Gastrocnemius medialis (tissue), 4 donors: ENCODE data around the gene MAB21L1.

Source experiments
- POLR2A ChIP-seq, 2 donors: fragments of 450-650 bp; IDR thresholded peaks; one replicate each; pipeline ENCODE4 v1.6.1; 2017; ENCODE audit warnings: antibody characterized with exemption in 2 of 2, mild to moderate bottlenecking in 2 of 2, moderate library complexity in 2 of 2
- TF ChIP-seq, protein P1 (sequence below), 5 experiments: fragments of 450-650 bp in 3 of 5; fragments of 200-600 bp in 2 of 5; sonication (generic) in 2 of 5; IDR thresholded peaks in 4 of 5; conservative IDR thresholded peaks in 1 of 5; 1 replicate in 4 of 5; 2 replicates in 1 of 5; pipeline ENCODE4 v1.5.1; 2016 to 2019; ENCODE audit warnings: antibody characterized with exemption in 5 of 5, mild to moderate bottlenecking in 3 of 5, moderate library complexity in 3 of 5

DNA sequence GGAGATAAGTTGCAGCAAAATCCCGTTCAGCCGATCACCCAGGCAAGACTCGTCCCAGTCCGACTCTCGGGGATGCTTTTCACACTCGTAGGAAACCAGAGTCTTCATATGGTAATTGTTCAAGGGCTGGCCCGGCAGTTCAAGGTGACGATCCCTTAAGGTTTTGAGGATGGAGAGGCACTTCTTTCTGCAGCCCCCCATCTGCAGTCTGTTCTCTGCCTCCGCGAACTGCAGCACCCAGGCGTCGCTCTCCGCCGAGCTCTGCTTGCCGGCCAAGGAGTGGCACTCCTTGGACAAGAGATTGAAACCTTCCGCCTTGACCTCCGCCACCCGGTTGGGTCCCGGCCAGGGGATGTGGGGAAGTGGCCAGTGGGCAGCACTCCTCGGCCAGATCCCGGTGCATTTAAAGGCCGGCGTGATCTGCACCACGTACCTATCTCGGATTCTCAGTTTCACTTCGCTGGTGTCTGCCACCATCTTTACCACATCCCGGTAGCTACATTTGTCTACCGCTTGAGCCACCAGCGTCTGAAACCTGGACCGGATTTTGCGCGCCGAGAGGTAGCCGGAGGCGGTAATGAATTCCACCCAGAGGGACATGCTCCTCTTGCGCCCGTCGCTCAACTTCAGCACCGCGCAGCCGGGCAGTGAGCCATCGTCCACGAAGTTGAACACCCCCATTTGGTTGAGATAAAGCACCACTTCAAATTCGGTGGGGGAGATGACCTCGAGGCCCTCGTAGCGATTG, 1.1 kb downstream of the MAB21L1 start:
- TF ChIP-seq, protein P1, sequence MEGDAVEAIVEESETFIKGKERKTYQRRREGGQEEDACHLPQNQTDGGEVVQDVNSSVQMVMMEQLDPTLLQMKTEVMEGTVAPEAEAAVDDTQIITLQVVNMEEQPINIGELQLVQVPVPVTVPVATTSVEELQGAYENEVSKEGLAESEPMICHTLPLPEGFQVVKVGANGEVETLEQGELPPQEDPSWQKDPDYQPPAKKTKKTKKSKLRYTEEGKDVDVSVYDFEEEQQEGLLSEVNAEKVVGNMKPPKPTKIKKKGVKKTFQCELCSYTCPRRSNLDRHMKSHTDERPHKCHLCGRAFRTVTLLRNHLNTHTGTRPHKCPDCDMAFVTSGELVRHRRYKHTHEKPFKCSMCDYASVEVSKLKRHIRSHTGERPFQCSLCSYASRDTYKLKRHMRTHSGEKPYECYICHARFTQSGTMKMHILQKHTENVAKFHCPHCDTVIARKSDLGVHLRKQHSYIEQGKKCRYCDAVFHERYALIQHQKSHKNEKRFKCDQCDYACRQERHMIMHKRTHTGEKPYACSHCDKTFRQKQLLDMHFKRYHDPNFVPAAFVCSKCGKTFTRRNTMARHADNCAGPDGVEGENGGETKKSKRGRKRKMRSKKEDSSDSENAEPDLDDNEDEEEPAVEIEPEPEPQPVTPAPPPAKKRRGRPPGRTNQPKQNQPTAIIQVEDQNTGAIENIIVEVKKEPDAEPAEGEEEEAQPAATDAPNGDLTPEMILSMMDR (IDR thresholded peaks at IDR 0.05 in 4 of 5, conservative IDR thresholded peaks at IDR 0.05 in 1 of 5): no peak
- TF ChIP-seq POLR2A (IDR thresholded peaks at IDR 0.05): no peak
